ENCODE data around the gene MAP3K14. TPM values are rescaled to one million over a fixed set of nuclear protein-coding genes. Genes with fewer than 3 reads are reported as not detected.

The MAP3K14 gene
- total and polyA plus RNA-seq, 2 donors (not counting 1 experiment from before 2014, with no cell fraction given), result 3.6 to 5.2 TPM

DNA sequence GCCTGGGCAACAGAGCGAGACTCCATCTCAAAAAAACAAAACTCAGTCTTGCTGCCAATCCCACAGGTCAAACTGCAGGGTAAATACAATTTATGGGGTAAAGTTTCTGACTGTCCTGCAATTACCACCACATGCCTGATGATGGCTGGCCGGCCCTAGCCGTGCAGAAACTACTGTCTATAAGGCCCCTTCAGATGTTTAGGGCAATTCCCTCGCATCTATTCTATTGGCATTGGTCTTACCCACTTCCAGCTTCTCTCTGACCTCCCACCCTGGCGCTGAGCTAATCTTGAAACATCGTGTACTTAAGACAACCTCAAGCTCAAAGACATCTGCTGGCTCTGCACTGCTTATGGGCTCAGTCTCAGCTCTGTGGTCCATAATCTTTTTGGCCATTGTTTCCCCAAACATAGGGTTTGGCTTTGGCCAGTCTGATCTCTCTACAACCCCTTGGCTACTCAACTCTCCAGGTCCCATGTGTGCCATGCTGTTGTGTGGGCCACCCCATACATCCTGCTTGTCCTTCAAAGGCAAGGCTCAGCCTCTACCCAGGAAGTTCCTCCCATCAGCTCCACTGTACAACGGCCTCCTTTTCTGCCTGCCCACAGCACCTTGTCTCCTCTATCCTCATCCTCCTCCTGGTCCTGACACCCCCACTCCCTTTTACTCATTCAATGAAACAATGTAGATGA lies 16.6 kb downstream of the MAP3K14 start:
- H3K9me3 ChIP-seq (ENCODE audit: control insufficient read depth, insufficient read depth, low read depth, low read length), result no peaks in the 10 kb centered on the region
- peaks cover 2% of the 10 kb centered on the region for H4K20me1 ChIP-seq (ENCODE audit: control insufficient read depth, extremely low read depth, insufficient read depth, low read length)
- no peak for DNase-seq (ENCODE audit: low read depth in 2 of 2)
- H2AFZ ChIP-seq (ENCODE audit: low read length), result no peak overlapping the region
- TF ChIP-seq, protein P1, sequence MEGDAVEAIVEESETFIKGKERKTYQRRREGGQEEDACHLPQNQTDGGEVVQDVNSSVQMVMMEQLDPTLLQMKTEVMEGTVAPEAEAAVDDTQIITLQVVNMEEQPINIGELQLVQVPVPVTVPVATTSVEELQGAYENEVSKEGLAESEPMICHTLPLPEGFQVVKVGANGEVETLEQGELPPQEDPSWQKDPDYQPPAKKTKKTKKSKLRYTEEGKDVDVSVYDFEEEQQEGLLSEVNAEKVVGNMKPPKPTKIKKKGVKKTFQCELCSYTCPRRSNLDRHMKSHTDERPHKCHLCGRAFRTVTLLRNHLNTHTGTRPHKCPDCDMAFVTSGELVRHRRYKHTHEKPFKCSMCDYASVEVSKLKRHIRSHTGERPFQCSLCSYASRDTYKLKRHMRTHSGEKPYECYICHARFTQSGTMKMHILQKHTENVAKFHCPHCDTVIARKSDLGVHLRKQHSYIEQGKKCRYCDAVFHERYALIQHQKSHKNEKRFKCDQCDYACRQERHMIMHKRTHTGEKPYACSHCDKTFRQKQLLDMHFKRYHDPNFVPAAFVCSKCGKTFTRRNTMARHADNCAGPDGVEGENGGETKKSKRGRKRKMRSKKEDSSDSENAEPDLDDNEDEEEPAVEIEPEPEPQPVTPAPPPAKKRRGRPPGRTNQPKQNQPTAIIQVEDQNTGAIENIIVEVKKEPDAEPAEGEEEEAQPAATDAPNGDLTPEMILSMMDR (conservative IDR thresholded peaks at IDR 0.05 in 1 of 2, IDR thresholded peaks at IDR 0.05 in 1 of 2; ENCODE audit: low read depth in 1 of 2, low read length in 2 of 2), result no peak
- TF ChIP-seq EZH2 (IDR thresholded peaks at IDR 0.05; ENCODE audit: low read length, missing control alignments), result no peak
- H3K4me2 ChIP-seq (ENCODE audit: extremely low read depth, insufficient read depth, low read length), result no peak overlapping the region
- H3K9ac ChIP-seq (ENCODE audit: insufficient read depth, low read length), result no peak overlapping the region
- H3K36me3 ChIP-seq (ENCODE audit: control insufficient read depth, insufficient read depth, low read length), result peaks cover 2% of the 10 kb centered on the region
- H3K4me1 ChIP-seq (ENCODE audit: control insufficient read depth, extremely low read depth, insufficient read depth, low read length), result peaks cover 8% of the 10 kb centered on the region
- H3K27me3 ChIP-seq (ENCODE audit: control insufficient read depth, insufficient read depth, low read length), result no peaks in the 10 kb centered on the region
- H3K4me3 ChIP-seq (replicated peaks in 1 of 4; ENCODE audit: control extremely low read depth in 1 of 4, insufficient read depth in 1 of 4, low read depth in 3 of 4, low read length in 4 of 4), result no peak overlapping the region
- H3K27ac ChIP-seq (ENCODE audit: insufficient read depth, low read length), result no peak overlapping the region
- H3K79me2 ChIP-seq (ENCODE audit: control insufficient read depth, insufficient read depth, low read length), result peaks cover 29% of the 10 kb centered on the region

DNA sequence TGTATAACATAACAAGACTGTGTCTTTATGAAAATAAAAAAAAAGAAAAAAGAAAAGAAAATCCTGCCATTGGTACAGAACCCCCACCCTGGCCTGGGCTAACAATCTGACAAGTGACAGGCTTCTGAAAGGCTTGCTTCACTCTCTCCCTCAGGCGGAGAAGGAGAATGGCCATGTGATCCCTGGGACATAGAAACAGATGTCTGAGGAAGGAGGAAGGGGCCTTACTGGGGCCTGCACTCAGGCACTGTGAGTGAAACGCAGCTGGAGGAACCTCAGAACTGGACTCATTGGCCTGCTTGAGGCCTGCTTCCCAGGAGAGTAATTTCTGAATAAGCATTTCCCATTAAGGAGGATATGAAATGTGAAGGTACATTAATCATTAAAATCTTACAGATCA lies 17.5 kb downstream of the MAP3K14 start:
- Histone ChIP-seq H3K79me2 (ENCODE audit: control insufficient read depth, insufficient read depth, low read length) (peaks cover 27% of the 10 kb centered on the region), H3K27me3 (ENCODE audit: control insufficient read depth, insufficient read depth, low read length) (no peaks in the 10 kb centered on the region), H3K4me2 (ENCODE audit: extremely low read depth, insufficient read depth, low read length) (no peak overlapping the region), H3K9me3 (ENCODE audit: control insufficient read depth, insufficient read depth, low read depth, low read length) (no peaks in the 10 kb centered on the region), H3K9ac (ENCODE audit: insufficient read depth, low read length) (no peak overlapping the region), H3K36me3 (ENCODE audit: control insufficient read depth, insufficient read depth, low read length) (peaks cover 2% of the 10 kb centered on the region), H3K4me3 (replicated peaks in 1 of 4; ENCODE audit: control extremely low read depth in 1 of 4, insufficient read depth in 1 of 4, low read depth in 3 of 4, low read length in 4 of 4) (no peak overlapping the region), H3K4me1 (ENCODE audit: control insufficient read depth, extremely low read depth, insufficient read depth, low read length) (peaks cover 10% of the 10 kb centered on the region), H4K20me1 (ENCODE audit: control insufficient read depth, extremely low read depth, insufficient read depth, low read length) (peaks cover 2% of the 10 kb centered on the region), H2AFZ (ENCODE audit: low read length) (no peak overlapping the region), H3K27ac (ENCODE audit: insufficient read depth, low read length) (no peak overlapping the region)
- DNase-seq (ENCODE audit: low read depth in 2 of 2), result peak in 1 of 2 donors; percentile 52
- TF ChIP-seq EZH2 (IDR thresholded peaks at IDR 0.05; ENCODE audit: low read length, missing control alignments), result no peak
- TF ChIP-seq, protein P1 (conservative IDR thresholded peaks at IDR 0.05 in 1 of 2, IDR thresholded peaks at IDR 0.05 in 1 of 2; ENCODE audit: low read depth in 1 of 2, low read length in 2 of 2), result no peak

DNA sequence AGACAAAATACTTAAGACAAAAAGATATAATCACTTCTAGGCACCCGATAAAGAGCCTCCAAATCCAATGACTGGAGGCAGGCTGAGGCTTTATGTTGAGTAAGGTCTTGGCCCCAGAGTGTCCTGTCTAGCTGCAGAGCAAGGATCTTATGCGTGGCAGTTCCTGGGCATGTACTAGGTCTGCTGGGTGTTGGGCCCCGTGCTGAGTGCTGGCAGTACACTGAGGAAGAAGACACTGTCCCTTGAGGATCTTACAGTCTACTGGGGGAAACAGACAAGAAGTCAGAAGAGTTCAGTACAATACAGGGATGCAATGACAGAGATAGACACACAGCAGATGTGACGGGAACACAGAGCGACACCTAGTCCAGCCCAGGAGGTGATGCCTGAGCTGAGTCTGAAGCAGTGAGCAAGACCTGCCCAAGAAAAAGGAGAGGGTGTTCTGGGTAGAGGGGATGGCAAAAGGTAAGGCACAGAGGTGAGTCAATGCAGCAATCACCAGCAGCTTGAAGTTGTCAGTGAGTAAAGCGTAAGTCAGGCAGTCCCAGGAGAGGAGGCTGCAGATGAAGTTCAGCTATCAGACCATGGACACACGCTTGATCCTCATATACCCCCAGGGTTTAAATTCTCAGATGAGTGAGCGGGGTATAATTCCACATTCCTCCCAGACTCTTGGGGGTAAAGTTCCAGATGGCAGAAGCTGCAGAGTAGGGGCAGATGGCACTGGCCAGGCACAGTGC lies 18.1 kb downstream of the MAP3K14 start:
- no peak overlapping the region for H3K4me2 ChIP-seq (ENCODE audit: extremely low read depth, insufficient read depth, low read length)
- H3K9me3 ChIP-seq (ENCODE audit: control insufficient read depth, insufficient read depth, low read depth, low read length), result no peaks in the 10 kb centered on the region
- no peaks in the 10 kb centered on the region for H3K27me3 ChIP-seq (ENCODE audit: control insufficient read depth, insufficient read depth, low read length)
- H3K4me3 ChIP-seq (replicated peaks in 1 of 4; ENCODE audit: control extremely low read depth in 1 of 4, insufficient read depth in 1 of 4, low read depth in 3 of 4, low read length in 4 of 4), result no peak overlapping the region
- TF ChIP-seq, protein P1 (conservative IDR thresholded peaks at IDR 0.05 in 1 of 2, IDR thresholded peaks at IDR 0.05 in 1 of 2; ENCODE audit: low read depth in 1 of 2, low read length in 2 of 2), result no peak
- TF ChIP-seq EZH2 (IDR thresholded peaks at IDR 0.05; ENCODE audit: low read length, missing control alignments), result no peak
- H3K9ac ChIP-seq (ENCODE audit: insufficient read depth, low read length), result no peak overlapping the region
- H3K79me2 ChIP-seq (ENCODE audit: control insufficient read depth, insufficient read depth, low read length), result peaks cover 25% of the 10 kb centered on the region
- DNase-seq (ENCODE audit: low read depth in 2 of 2), result no peak
- no peak overlapping the region for H3K27ac ChIP-seq (ENCODE audit: insufficient read depth, low read length)
- H3K36me3 ChIP-seq (ENCODE audit: control insufficient read depth, insufficient read depth, low read length), result peaks cover 2% of the 10 kb centered on the region
- H3K4me1 ChIP-seq (ENCODE audit: control insufficient read depth, extremely low read depth, insufficient read depth, low read length), result peaks cover 16% of the 10 kb centered on the region
- peaks cover 2% of the 10 kb centered on the region for H4K20me1 ChIP-seq (ENCODE audit: control insufficient read depth, extremely low read depth, insufficient read depth, low read length)
- H2AFZ ChIP-seq (ENCODE audit: low read length), result no peak overlapping the region
